Activated CD8-positive, alpha-beta memory T cell treated with anti-CD3 and anti-CD28 coated beads for 36 hours (primary cell): ENCODE results near the gene SERINC1. TPM values are rescaled to one million over a fixed set of nuclear protein-coding genes. Genes with fewer than 3 reads are reported as not detected.

Source experiments
- CTCF ChIA-PET: fragments of 350-600 bp; sonication (Branson Sonifier 250); formaldehyde crosslinking; loops from one replicate; lab custom pipeline; 2021; ENCODE audit warnings: antibody characterized with exemption; lab: Charles Lee
- POLR2A ChIA-PET: fragments of 350-600 bp; sonication (Branson Sonifier 250); formaldehyde crosslinking; loops from one replicate; lab custom pipeline; 2021; ENCODE audit warnings: antibody characterized with exemption; lab: Charles Lee
- total RNA-seq, 2 experiments: library from RNA; stranded (reverse); gene quantifications; one replicate each; pipeline ENCODE4 v1.2.3, GENCODE V29; 2021

The SERINC1 gene
- total RNA-seq, 2 experiments from 2014 or later = 49.3 to 51.5 TPM

- ChIA-PET CTCF (no interaction called here), POLR2A (no interaction called here)
Measured at GRCh38 chr6:122449069-122449468, 22.5 kb downstream of the SERINC1 start.

DNA sequence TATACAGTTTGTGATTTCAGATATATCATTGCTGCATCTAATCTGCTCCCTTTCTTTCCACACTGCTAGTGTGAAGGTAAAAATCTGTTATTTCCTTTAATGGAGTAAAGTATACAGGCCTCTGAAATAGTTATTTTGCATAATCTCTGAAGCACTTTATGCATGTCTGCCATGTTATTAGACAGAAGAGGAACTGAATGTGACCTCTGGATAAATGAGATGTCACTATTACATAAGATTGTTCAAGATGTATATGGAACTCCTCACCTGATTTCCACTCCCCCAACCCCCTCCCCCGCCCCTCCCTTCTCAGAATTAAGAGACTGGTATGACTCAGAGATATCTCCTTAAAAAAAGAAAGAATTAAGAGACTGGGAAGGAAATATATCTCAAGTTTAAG is 26.3 kb downstream of the SERINC1 start:
- ChIA-PET POLR2A (no interaction called here), CTCF (no interaction called here)

GRCh38 chr6:122438975-122439374 is 32.6 kb downstream of the SERINC1 start:
- ChIA-PET POLR2A (no interaction called here), CTCF (interaction anchor here (0.9 kb wide), 1 partner anchor 17 kb away, joined by 3 read pairs; no protein-coding TSS in a partner anchor)

DNA sequence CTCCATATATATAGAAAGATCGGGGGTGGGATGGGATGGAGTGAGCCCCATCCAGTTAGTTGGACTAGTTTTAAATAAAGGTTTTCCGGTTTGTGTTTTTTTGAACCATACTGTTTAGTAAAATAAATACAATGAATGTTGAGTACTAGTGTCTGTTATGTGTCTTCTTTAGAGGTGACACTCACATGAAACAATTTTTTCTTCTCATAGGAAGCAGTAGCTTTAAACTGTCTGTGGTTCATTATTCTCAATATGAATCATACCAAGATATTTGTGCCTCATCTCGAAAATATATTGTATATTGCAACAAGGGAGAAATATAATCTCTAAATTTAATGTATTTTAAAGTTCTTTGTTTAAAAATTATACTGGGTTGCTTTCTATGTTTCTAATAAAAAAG is 38.8 kb downstream of the SERINC1 start:
- ChIA-PET POLR2A (no interaction called here), CTCF (no interaction called here)

DNA sequence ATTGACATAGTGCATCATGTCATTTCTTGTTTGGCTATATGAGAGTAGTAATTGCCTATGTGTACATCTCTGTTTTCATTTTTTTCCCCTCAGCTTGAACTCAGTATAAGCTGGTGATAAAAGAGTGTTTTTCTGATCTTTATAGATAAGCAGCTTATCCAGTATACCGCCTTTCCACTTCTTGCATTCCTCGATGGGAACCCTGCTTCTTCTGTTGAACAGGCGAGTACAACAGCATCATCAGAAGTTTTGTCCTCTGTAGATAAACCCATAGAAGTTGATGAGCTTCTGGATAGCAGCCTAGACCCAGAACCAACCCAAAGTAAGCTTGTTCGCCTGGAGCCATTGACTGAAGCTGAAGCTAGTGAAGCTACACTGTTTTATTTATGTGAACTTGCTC is 39.8 kb downstream of the SERINC1 start:
- POLR2A ChIA-PET = interaction anchor here (0.7 kb wide), 1 partner anchor 14 kb away, joined by 3 read pairs; no protein-coding TSS in a partner anchor
- CTCF ChIA-PET = interaction anchor here (1.0 kb wide), 1 partner anchor 16 kb away, joined by 3 read pairs; no protein-coding TSS in a partner anchor

- CTCF ChIA-PET = no interaction called here
Measured at GRCh38 chr6:122429323-122429722, 42.3 kb downstream of the SERINC1 start.

DNA sequence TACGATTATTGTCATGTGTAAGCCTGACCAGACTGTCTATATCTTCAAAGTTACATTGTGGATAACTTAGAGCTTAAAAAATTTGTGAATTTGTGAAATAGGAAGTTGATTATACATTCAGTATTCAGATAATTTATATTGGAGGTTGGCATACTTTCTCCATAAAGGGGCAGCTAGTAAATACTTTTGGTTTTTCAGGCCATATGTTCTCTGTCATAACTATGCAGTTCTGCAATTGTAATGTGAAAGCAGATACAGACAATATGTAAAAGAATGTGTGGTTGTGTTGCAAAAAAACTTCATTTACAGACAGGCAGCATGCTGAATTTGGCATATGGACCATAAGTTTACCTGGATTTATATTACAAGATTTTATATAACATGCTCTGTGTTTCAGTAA is 42.8 kb downstream of the SERINC1 start:
- ChIA-PET POLR2A (no interaction called here), CTCF (no interaction called here)

More at GRCh38 chr6:122429323-122429722, 42.3 kb downstream of the SERINC1 start:
- POLR2A ChIA-PET = no interaction called here

- POLR2A ChIA-PET = no interaction called here
- CTCF ChIA-PET = interaction anchor here (1.0 kb wide), 1 partner anchor 10 kb away, joined by 3 read pairs; no protein-coding TSS in a partner anchor
Measured at GRCh38 chr6:122426597-122426996, 45.0 kb downstream of the SERINC1 start.

GRCh38 chr6:122423734-122424133 is 47.9 kb downstream of the SERINC1 start:
- CTCF ChIA-PET = no interaction called here
- POLR2A ChIA-PET = no interaction called here

GRCh38 chr6:122422614-122423267 is 48.9 kb downstream of the SERINC1 start:
- ChIA-PET CTCF (interaction anchor here (0.5 to 1.1 kb wide), 2 partner anchors 11 to 17 kb away, joined by 3 to 4 read pairs; no protein-coding TSS in a partner anchor), POLR2A (no interaction called here)

DNA sequence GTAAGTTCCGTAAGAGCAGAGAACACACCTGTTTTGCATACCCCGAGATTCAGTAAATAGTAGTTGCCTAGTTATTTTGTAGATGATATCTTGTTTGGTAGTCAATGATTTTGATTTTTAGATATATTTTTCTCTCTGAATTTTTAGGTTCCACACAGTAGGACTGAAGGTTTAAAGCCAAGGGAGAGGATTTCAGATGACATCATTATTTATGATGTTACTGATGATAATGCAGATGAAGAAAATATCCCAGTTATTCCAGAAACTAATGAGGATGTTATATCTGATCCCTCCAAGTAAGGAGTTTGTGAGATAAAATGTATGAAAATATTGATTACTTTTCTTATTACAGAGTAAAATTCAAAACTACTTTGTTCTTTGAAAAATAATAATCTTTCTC is 49.6 kb downstream of the SERINC1 start:
- ChIA-PET CTCF (interaction anchor here (0.5 to 1.1 kb wide), 2 partner anchors 10 to 17 kb away, joined by 3 to 4 read pairs; no protein-coding TSS in a partner anchor), POLR2A (no interaction called here)

- CTCF ChIA-PET = interaction anchor here (1.0 kb wide), 1 partner anchor 9 kb away, joined by 3 read pairs; no protein-coding TSS in a partner anchor
- POLR2A ChIA-PET = no interaction called here
Measured at GRCh38 chr6:122416825-122417224, 54.8 kb downstream of the SERINC1 start.

GRCh38 chr6:122412001-122412400 is 59.6 kb downstream of the SERINC1 start:
- POLR2A ChIA-PET = no interaction called here

DNA sequence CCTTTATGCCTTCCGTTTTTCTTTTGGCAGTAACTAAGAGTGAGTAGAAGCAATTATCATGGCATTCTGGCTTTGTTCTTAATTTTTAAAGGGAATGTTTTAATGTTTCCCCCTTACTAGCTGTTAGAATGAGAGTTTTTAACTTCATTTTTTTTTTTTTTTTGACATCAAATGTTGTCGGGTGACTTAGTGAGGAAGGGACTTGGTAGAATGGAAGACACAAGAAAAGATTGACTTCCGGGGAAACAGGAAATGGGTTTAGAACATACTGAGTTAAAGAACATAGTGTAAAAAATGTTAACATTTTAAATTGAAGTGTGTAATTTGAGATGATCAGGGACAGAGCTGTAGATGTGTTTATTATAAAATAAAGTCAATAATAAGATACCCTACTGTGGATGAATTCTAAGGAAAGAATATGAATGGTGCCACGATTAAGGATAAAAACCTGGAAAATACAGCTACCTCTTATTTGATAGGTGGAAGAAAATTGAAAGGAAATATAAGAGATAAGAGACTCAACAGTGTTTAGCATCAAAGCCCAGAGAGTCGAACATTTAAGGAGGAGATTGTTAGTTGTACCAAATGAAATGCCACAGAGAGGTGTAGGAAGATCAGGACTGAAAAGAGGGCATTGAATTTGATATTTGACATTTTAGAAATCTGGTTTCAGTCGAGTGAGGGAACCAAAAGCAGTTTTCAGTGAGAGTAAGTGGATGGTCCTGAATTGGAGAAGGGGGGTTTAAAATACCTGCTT is 62.7 kb downstream of the SERINC1 start:
- POLR2A ChIA-PET = no interaction called here
- CTCF ChIA-PET = no interaction called here

More at GRCh38 chr6:122412001-122412400, 59.6 kb downstream of the SERINC1 start:
- CTCF ChIA-PET = interaction anchor here (0.7 kb wide), 1 partner anchor 10 kb away, joined by 4 read pairs; no protein-coding TSS in a partner anchor

DNA sequence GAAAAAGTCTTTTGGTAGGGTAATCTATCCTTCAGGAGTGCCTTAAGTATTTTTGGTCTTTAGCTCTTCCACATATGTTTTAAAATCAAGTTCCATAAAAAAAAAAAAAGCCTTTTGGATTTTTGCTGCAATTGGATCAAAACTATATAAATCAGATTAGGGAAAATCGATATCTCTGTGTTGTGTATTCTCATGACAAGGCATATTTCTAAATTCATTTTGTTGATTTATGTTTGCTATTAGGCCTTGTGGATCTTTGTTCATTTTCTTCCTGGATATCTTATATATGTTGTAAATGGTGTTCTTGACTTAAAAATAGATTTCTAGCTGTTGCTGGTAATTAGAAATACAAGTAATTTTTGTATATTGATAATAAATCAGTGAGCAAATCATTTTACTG is 63.4 kb downstream of the SERINC1 start:
- POLR2A ChIA-PET = no interaction called here
- CTCF ChIA-PET = no interaction called here

GRCh38 chr6:122407712-122408111 is 63.9 kb downstream of the SERINC1 start:
- ChIA-PET POLR2A (no interaction called here), CTCF (no interaction called here)

GRCh38 chr6:122406187-122406586 is 65.4 kb downstream of the SERINC1 start:
- CTCF ChIA-PET = no interaction called here
- POLR2A ChIA-PET = interaction anchor here (1.8 kb wide), 1 partner anchor 65 kb away, joined by 4 read pairs; the partner anchor contains the start of gene SERINC1

GRCh38 chr6:122405417-122405816 is 66.2 kb downstream of the SERINC1 start:
- ChIA-PET POLR2A (interaction anchor here (1.8 kb wide), 1 partner anchor 66 kb away, joined by 4 read pairs; the partner anchor contains the start of gene SERINC1), CTCF (no interaction called here)

- CTCF ChIA-PET = no interaction called here
- POLR2A ChIA-PET = interaction anchor here (1.8 kb wide), 1 partner anchor 67 kb away, joined by 4 read pairs; the partner anchor contains the start of gene SERINC1
Measured at GRCh38 chr6:122404444-122404843, 67.2 kb downstream of the SERINC1 start.

DNA sequence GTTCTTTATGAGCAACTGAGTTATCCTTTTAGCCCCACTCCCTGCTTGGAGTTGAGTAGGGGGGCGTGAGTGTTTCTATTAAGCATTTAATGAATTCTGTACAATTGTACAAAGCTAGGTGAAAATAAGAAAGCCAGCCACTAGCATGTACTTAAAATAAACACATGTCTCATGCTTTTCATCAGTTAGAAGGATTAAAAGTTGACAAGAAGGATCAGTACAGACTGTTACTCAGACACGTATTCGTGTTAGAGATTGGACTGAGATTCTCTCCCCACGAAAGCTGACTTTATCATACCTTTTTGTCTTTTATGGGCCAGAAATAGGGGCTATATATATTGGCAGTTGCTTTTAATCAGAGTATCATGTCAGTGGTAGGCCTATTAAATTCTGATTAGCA is 70.5 kb downstream of the SERINC1 start:
- POLR2A ChIA-PET = no interaction called here
- CTCF ChIA-PET = no interaction called here
